GM10266 (cell line): ENCODE measurements around the gene CAMTA1.

Experiments used
- DNase-seq: peaks from one replicate; pipeline ENCODE4 v3.0.0; 2012; ENCODE audit errors: extremely low spot score
- TF ChIP-seq, protein P1 (sequence below): IDR thresholded peaks from 2 replicates; pipeline ENCODE4 v1.5.1; 2012; ENCODE audit warnings: mild to moderate bottlenecking, low read depth; ENCODE audit not compliant: control insufficient read depth, insufficient read depth; ENCODE audit errors: missing control alignments

CAMTA1 gene

DNA sequence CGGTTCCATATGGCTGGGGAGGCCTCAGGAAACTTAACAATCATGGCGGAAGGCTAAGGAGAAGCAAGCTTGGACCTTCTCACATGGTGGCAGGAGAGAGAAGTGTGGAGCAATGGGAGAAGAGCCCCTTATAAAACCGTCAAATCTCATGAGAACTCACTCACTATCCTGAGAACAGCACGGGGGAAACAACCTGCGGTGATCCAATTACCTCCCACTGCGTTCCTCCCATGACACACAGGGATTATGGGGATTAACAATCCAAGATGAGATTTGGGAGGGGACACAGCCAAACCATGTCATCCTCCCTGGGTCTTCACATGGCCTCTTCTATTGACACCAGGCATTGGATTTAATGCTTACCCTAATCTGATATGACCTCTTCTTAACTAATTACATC is 530.7 kb downstream of the CAMTA1 start:
- DNase-seq, result no peak
- TF ChIP-seq, protein P1, sequence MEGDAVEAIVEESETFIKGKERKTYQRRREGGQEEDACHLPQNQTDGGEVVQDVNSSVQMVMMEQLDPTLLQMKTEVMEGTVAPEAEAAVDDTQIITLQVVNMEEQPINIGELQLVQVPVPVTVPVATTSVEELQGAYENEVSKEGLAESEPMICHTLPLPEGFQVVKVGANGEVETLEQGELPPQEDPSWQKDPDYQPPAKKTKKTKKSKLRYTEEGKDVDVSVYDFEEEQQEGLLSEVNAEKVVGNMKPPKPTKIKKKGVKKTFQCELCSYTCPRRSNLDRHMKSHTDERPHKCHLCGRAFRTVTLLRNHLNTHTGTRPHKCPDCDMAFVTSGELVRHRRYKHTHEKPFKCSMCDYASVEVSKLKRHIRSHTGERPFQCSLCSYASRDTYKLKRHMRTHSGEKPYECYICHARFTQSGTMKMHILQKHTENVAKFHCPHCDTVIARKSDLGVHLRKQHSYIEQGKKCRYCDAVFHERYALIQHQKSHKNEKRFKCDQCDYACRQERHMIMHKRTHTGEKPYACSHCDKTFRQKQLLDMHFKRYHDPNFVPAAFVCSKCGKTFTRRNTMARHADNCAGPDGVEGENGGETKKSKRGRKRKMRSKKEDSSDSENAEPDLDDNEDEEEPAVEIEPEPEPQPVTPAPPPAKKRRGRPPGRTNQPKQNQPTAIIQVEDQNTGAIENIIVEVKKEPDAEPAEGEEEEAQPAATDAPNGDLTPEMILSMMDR, result no peak

DNA sequence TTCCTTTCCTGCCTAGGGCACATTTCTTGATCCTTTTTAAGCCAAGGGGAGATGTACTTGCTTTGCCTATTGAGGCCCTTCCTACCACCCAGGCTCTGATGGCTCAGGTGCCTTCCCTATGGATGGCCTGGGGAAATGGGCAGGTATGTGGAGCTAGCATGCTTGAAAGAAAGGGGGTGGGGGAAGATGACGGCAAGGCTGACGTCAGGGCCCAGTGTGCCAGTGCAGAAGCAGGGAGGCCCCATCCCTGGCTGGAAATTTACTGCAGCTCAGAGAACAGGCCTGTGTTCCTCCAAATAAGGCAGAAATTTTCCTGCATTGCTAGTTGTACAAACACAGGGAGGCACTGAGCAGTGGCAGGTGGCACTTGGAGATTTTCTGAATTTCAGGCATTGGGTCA is 532.6 kb downstream of the CAMTA1 start:
- TF ChIP-seq, protein P1, result no peak
- no peak for DNase-seq

DNA sequence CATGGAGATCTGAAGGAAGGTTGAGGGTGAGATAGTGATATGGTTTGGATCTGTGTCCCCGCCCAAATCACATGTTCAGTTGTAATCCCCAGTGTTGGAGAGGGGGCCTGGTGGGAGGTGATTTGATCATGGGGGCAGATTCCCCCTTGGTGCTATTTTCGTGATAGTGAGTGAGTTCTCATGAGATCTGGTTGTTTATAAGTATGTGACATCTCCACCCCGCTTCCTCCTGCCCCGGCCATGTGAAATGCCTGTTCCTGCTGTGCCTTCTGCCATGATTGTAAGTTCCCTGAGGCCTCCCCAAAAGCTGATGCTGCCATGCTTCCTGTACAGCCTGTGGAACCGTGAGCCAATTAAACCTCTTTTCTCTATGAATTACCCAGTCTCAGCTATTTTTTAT is 533.9 kb downstream of the CAMTA1 start:
- DNase-seq, result no peak

GRCh38 chr1:7320661-7321060 is 535.4 kb downstream of the CAMTA1 start:
- DNase-seq, result no peak
- TF ChIP-seq, protein P1, result no peak

More for the DNA sequence above, 533.9 kb downstream of the CAMTA1 start:
- TF ChIP-seq, protein P1, result no peak

DNA sequence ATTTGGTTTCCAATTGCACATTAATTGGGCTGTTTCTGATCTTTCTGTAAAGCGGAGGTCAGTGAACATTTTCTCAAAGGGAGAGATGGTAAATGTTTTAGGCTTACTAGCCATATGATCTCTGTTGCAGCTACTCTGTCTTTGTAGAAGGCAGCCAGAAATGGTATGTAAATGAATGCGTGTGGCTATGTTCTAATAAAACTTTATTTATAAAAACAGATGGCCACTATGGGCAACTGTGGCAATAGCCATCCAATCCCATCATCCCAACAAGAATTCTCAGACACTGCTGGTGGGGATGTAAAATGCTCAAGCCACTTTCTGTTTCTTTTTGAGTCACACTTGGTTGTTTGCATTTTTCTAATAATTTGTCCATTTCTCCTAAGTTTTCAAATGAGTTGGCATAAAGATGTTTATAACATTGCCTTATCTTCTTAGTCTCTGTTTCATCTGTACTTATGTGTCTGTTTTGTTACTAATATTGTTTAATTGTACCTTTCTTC is 537.1 kb downstream of the CAMTA1 start:
- no peak for DNase-seq
- TF ChIP-seq, protein P1, result no peak

- DNase-seq, result no peak
These were observed 537.7 kb downstream of the CAMTA1 start for GRCh38 chr1:7322912-7323311.

DNA sequence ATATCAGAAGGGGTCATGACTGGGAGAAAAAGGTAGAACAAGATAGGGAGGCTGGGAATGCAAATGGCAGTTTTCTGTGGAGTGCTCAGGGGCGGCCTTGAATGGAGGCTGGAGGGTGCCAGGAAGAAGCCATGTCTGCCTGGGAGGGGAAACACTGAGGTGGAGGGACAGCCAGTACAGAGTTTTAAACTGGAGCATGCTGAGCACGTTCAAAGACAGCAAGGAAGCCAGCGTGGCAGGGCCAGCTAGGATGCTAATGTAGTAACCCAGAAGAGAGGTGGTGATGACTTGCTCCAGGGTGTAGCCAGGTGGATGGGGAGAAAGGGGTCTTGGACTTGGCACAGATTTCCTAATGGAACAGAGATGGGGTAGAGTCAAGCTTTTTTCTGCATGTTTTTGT is 540.0 kb downstream of the CAMTA1 start:
- DNase-seq, result no peak
- TF ChIP-seq, protein P1, result no peak

More at GRCh38 chr1:7322912-7323311, 537.7 kb downstream of the CAMTA1 start:
- TF ChIP-seq, protein P1, result no peak
